Measurements from ENCODE around the gene MAP7D1.

The MAP7D1 gene

DNA sequence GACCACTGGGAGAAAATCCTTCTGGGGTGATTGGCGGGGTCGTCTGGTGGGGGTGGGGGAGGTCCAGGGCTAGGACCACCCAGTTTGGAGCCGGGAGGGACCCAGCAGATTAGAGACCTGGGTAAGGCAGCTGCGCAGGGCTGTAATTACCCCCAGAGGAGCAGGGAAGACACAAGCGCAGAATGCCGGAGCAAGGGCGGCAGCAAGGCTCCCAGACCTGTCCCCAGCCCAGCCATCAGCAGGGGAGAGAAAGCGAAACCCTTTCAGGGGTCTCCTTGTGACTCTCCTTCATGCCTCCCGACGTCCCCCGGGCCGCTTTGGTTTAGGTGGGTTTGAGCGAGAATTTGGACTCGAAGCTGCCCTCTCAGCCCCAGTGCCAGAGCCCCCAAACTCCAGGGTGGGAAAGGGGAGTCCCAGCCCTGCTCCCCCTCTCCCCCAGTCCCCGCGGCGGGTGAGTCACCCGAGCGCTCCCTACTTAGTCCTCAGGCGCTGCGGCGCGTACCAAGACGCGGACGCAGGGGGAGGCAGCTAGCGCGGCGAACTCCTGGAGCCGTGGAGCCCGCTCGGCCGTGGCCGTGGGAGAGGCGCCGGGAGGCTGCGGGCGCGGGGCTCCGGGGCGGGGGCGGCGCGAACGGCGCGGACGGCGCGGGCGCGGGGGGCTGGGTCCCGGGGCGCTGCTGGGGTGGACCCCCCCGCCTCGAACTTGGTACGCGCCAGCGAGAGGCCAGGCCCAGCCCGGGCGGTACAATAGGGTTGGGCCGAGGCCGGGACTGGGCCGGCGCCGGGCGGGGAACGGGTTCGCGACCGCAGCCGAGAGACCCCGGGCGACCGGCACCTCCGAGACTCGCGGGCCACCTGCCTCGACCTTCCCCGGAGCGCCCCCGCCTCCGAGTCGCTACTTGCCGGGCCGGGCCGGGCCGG is at the start of gene MAP7D1:
Gene MAP7D1 (plus strand): TSS at position 753 of the 921 bp plus-strand sequence. CDS start 258 bp downstream, outside the sequence.
- peak; percentile 86 for DNase-seq (ENCODE audit: low read depth)

- DNase-seq (ENCODE audit: low read depth): no peak
These were observed 49.7 kb upstream of the MAP7D1 start for GRCh38 chr1:36106269-36106668.

DNA sequence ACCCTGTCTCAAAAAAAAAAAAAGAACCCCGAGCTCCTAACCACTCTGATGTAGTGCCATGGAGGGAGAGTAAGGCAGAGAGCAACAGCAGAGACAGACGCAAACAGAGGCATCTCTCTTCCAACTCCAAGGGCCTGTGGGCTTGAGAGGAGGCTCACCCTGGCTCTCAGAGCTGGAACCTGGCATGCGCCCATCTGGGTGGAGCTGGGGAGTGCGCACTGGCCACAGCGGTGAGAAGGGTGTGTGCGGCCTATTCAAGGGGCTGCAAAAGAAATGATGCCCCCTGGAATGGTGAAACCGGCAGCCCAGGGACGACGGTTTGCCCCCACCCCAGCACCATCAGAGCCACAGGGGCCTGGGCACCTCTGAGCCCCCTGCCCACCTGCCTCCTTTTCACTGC is 48.6 kb upstream of the MAP7D1 start:
- no peak for DNase-seq (ENCODE audit: low read depth)

DNA sequence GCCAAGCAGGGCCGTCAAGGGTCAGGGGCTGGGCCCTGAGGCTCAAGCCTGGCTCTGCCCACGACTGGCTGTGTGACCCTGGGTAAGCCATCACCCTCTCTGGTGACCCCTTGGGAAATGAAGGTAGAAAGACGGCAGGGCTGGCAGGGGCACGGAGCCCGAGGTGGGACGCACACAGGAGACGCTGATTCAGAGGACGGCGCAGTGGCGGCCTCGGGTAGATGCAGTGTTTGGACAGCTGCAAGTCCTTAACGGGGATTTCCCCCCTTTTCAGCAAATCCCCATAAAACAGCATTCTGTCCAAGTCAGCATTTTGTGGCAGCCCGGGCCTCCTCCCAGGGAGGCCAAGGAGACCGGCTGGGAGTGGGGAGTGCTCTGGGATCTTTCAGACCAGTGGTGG is 47.6 kb upstream of the MAP7D1 start:
- DNase-seq (ENCODE audit: low read depth): peak; percentile 83

- peak; percentile 95 for DNase-seq (ENCODE audit: low read depth)
These were observed 46.8 kb upstream of the MAP7D1 start for GRCh38 chr1:36109041-36109679.

DNA sequence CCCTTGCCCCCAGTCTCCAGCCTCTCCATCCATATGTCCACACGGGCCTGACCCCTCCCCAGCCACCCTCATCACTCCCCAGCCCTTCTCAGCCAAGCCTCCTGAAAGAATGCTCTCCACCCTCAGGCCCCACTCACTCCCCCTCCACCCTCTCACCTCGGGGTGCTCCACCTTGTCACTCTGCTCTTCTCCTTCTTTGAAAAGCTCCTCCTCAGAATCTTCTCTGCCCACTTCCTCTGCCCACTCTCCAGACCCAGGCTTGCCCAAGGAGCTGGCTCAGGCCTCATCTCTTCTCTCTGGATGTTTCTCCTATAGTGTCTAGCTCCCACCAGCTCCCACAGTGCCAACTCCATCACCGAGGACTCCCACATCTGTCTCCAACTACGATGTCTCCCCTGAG is 44.8 kb upstream of the MAP7D1 start:
- DNase-seq (ENCODE audit: low read depth): no peak

GRCh38 chr1:36112823-36113222 is 43.1 kb upstream of the MAP7D1 start:
- DNase-seq (ENCODE audit: low read depth): no peak

- no peak for DNase-seq (ENCODE audit: low read depth)
These were observed 41.6 kb upstream of the MAP7D1 start for GRCh38 chr1:36114371-36114770.

DNA sequence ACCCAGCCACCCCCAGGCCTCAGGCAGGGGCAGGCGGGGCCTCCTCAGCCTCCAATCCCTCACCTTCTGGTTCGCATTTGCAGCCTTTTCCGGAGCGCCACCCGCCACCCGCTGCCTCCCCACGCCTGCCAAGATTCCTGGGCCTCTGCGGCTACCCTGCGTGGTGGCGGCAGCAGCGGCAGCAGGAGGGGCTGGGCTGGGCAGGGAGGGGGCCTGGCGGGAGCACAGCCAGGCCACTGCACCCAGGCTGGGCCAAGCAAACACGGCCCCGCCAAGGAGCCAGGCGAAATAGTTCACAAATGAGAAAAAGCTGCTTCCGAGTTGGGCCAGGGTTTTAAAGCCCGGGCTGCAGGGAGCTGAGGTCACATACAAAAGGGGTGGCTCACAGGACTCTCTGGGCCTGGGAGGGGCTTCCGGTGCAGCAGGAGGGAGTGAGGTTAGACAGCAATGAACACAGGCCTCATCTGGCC is 40.7 kb upstream of the MAP7D1 start:
- DNase-seq (ENCODE audit: low read depth): peak; percentile 72

DNA sequence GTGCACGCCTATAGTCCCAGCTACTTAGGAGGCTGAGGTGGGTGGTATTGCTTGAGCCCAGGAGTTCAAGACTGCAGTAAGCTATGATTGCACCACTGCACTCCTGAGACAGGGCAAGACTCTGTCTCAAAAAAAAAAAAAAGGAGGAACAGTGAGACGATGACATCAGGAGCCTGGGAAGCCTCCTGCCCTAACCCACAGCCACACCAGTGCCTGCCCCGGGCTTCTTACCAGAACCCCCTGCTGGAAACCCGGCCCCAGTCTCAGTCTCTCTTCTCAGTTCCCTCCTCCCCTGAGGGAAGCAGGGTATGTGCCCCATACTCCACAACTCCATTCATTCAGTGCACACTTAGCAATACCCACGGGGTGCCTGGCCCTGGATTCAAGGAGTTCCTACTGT is 40.0 kb upstream of the MAP7D1 start:
- DNase-seq (ENCODE audit: low read depth): peak; percentile 68

- DNase-seq (ENCODE audit: low read depth): no peak
These were observed 39.1 kb upstream of the MAP7D1 start for GRCh38 chr1:36116901-36117300.

DNA sequence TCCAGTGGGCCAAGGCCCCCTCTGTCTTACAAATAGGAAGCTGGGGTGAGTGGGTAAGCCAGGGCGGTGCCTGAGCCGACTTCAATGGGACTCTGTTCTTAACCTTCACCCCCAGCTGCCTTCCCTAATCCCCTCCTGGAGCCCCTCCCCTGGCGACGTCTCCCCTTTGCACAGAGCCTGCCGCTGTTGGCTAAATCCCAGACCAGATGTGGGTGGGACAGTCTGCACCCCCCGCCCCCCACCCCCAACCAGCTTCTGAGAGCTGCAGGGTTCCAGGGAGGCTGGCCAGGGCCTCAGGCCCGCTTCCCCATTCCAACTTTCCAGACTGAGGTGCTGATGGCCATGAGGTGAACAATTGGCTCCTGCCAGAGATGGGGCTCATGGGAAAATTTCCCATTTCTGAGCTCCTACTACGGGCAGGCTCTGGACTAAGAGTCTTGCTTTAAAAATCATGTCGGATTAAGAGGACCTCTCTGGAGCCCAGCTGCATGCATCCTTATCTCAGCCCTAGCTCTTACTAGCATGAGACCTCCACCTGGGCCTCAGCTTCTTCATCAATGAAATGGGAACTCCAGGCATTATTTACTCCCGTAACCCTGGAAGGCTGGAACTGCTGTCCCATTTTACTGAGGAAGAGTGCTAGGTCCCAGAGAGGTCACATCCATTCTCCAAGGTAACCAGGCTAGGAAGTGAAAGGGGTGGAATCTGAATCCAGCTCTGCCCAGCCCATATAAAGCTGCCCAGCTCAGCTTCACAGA is 37.3 kb upstream of the MAP7D1 start:
- no peak for DNase-seq (ENCODE audit: low read depth)

DNA sequence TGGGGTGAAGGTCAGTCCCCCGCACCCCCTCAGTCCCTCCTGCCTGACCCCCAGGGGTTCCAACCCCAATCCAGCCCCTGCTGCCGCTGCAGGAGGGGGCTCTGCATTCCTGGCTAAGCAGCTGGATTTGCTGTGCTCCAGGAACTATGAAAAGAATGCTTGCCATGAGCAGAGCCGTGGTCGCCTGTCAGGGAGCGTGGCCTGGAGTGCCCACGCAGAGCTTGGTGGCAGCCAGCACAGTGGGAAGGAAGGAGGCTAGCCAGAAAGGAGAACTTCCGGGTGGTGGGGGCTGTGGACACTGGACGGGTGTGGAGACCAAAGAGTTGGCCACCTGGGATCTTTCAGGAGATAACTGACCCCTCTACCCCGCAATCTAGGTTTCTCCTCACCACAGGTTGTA is 36.5 kb upstream of the MAP7D1 start:
- no peak for DNase-seq (ENCODE audit: low read depth)

- no peak for DNase-seq (ENCODE audit: low read depth)
These were observed 33.6 kb upstream of the MAP7D1 start for GRCh38 chr1:36122062-36123030.

DNA sequence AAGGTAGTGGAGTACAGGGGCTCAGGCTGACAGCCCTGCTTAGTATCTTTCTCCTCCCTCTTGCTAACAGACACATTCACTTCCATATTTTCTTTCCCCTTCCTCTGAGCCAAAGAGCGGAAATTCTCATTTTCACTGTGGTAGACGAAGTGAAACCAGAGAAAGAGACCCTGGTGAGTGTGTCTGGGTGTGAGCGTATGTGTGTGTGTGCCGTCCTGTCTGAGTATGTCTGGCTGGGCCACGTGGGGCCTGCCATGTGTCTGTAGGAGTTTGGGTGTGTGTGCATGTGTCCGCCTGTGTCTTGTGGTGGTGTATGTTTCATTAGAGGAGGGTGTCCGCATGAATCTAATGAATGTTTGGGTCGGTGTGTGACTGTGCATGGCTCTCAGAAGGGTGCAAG is 32.6 kb upstream of the MAP7D1 start:
- peak; percentile 51 for DNase-seq (ENCODE audit: low read depth)

- no peak for DNase-seq (ENCODE audit: low read depth)
These were observed 31.4 kb upstream of the MAP7D1 start for GRCh38 chr1:36124404-36125128.

DNA sequence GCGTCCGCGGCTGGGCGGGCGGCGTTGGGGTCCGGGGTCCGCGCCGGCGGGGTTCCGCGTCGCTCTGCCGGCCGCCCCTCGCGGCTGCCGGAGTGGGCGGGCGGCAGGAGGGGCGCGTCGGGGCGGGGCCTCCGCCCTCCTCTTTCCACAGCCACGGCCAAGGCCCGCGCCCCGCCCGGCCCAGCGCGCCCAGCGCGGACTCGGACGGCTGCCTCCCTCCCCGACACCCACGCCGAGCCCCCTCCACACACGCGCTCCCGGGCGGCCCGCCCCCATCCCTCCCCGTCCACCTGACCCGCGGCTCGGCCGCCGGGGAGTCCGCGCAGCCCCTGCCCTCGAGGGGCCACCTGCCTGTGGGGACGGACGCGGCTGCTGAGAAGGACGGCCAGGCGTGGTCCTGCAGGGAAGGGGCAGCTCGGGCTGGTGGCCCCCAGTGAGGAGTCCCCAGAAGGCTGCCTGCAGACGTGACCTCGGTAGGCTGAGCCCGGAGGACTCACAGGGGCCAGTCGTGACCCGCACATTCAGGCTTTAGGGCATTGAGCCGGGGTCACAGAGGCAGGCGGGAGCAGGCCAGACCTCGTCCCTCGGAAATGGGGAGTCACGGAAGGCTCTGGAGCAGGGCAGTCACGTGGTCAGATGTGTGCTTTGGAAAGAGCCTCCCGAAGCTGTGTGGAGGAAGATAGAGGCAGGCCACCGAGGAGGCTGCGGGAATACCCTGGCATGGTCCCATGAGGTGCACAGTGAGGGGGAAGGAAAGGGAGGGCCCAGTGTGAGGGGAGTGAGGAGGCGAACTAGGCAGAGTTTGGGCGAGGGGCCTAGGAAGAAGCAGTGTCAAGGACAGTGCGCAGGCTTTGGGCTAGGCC is 30.6 kb upstream of the MAP7D1 start, which contains the start of gene COL8A2:
Gene COL8A2 (minus strand): TSS at position 94 of the 863 bp plus-strand sequence. CDS start 24,980 bp downstream, outside the sequence.
- no peak for DNase-seq (ENCODE audit: low read depth)

- no peak for DNase-seq (ENCODE audit: low read depth)
These were observed 29.8 kb upstream of the MAP7D1 start for GRCh38 chr1:36126005-36126716.

Data from iris pigment epithelial cell (primary cell).